Cardiac fibroblast (primary cell): ENCODE measurements around the gene ANAPC10.

Experiments used
- DNase-seq, 2 donors: peaks; one replicate each; pipeline versions ENCODE4 v3.0.0 to v3.0.0-alpha.2; 2010; ENCODE audit warnings: low read depth in 2 of 2
- H3K4me3 ChIP-seq, 2 donors: replicated peaks in 1 of 2; 1 replicate in 1 of 2; 2 replicates in 1 of 2; pipeline ENCODE4 v1.5.1; 2011; ENCODE audit warnings: low read depth in 2 of 2, low read length in 2 of 2, mild to moderate bottlenecking in 2 of 2, moderate library complexity in 1 of 2
- CTCF ChIP-seq: IDR thresholded peaks from one replicate; pipeline ENCODE4 v1.5.1; 2011; ENCODE audit warnings: low read depth, mild to moderate bottlenecking, low read length, inconsistent platforms

Gene ANAPC10

GRCh38 chr4:145108128-145108527 lies 10.1 kb upstream of the ANAPC10 start:
- no peak for DNase-seq
- TF ChIP-seq CTCF, result no peak
- no peak overlapping the region for H3K4me3 ChIP-seq

GRCh38 chr4:145107126-145107525 lies 9.1 kb upstream of the ANAPC10 start:
- DNase-seq, result no peak
- H3K4me3 ChIP-seq, result no peak overlapping the region
- no peak for TF ChIP-seq CTCF

GRCh38 chr4:145103496-145103895 lies 5.5 kb upstream of the ANAPC10 start:
- TF ChIP-seq CTCF, result no peak
- no peak for DNase-seq
- H3K4me3 ChIP-seq, result no peak overlapping the region

- no peak for TF ChIP-seq CTCF
- no peak for DNase-seq
- no peak overlapping the region for H3K4me3 ChIP-seq
Measured at GRCh38 chr4:145102619-145103018, 4.6 kb upstream of the ANAPC10 start.

- H3K4me3 ChIP-seq, result no peak overlapping the region
- DNase-seq, result peak in 1 of 2 donors; percentile 27
- no peak for TF ChIP-seq CTCF
Measured at GRCh38 chr4:145101091-145101490, 3.1 kb upstream of the ANAPC10 start.

- peak overlapping the region in 1 of 2 donors; percentile 83 for H3K4me3 ChIP-seq
- peak; percentile 21 to 42 for DNase-seq
- no peak for TF ChIP-seq CTCF
Measured at GRCh38 chr4:145099653-145100052, 1.7 kb upstream of the ANAPC10 start.

GRCh38 chr4:145098675-145099037 lies 660 bp upstream of the ANAPC10 start:
- no peak for TF ChIP-seq CTCF
- peak overlapping the region; percentile 83 to 93 for H3K4me3 ChIP-seq
- peak; percentile 58 to 76 for DNase-seq
